ENCODE results near the gene ROBO2. TPM values are rescaled to one million over a fixed set of nuclear protein-coding genes. Genes with fewer than 3 reads are reported as not detected.

The ROBO2 gene
- total RNA-seq, 2 donors from 2014 or later: 0.74 to 0.88 TPM

- Histone ChIP-seq H3K27ac (no peak overlapping the region), H3K36me3 (no peaks in the 10 kb centered on the region), H3K9ac (ENCODE audit: low read depth in 2 of 2, low read length in 2 of 2) (no peak overlapping the region), H3K9me3 (no peaks in the 10 kb centered on the region), H3K27me3 (peaks cover 23% of the 10 kb centered on the region), H3K4me1 (no peaks in the 10 kb centered on the region), H3K4me3 (no peak overlapping the region)
- intact Hi-C loops (cut with DNase I): no loop called here
- no peak for DNase-seq
- TF ChIP-seq CTCF (IDR thresholded peaks at IDR 0.05): no peak
These were observed 2.4 kb downstream of the ROBO2 start for GRCh38 chr3:77042343-77042742.

GRCh38 chr3:77042882-77043281 is 3.0 kb downstream of the ROBO2 start:
- H3K4me1 ChIP-seq: no peaks in the 10 kb centered on the region
- no peak overlapping the region for H3K9ac ChIP-seq (ENCODE audit: low read depth in 2 of 2, low read length in 2 of 2)
- no peak for DNase-seq
- TF ChIP-seq CTCF (IDR thresholded peaks at IDR 0.05): no peak
- intact Hi-C loops (cut with DNase I): no loop called here
- peaks cover 23% of the 10 kb centered on the region for H3K27me3 ChIP-seq
- no peaks in the 10 kb centered on the region for H3K9me3 ChIP-seq
- H3K36me3 ChIP-seq: no peaks in the 10 kb centered on the region
- H3K4me3 ChIP-seq: no peak overlapping the region
- H3K27ac ChIP-seq: no peak overlapping the region

GRCh38 chr3:77045686-77046085 is 5.8 kb downstream of the ROBO2 start:
- Histone ChIP-seq H3K27me3 (peaks cover 3% of the 10 kb centered on the region), H3K4me1 (no peaks in the 10 kb centered on the region), H3K27ac (no peak overlapping the region), H3K9me3 (no peaks in the 10 kb centered on the region), H3K9ac (ENCODE audit: low read depth in 2 of 2, low read length in 2 of 2) (no peak overlapping the region), H3K4me3 (no peak overlapping the region), H3K36me3 (no peaks in the 10 kb centered on the region)
- TF ChIP-seq CTCF (IDR thresholded peaks at IDR 0.05): no peak
- DNase-seq: no peak
- intact Hi-C loops (cut with DNase I): no loop called here

GRCh38 chr3:77048186-77048585 is 8.3 kb downstream of the ROBO2 start:
- Histone ChIP-seq H3K4me1 (no peaks in the 10 kb centered on the region), H3K36me3 (no peaks in the 10 kb centered on the region), H3K4me3 (no peak overlapping the region), H3K27me3 (no peaks in the 10 kb centered on the region), H3K27ac (no peak overlapping the region), H3K9me3 (no peaks in the 10 kb centered on the region), H3K9ac (ENCODE audit: low read depth in 2 of 2, low read length in 2 of 2) (no peak overlapping the region)
- no peak for TF ChIP-seq CTCF (IDR thresholded peaks at IDR 0.05)
- no peak for DNase-seq
- intact Hi-C loops (cut with DNase I): no loop called here

- Histone ChIP-seq H3K27ac (no peak overlapping the region), H3K36me3 (no peaks in the 10 kb centered on the region), H3K9me3 (no peaks in the 10 kb centered on the region), H3K27me3 (no peaks in the 10 kb centered on the region), H3K9ac (ENCODE audit: low read depth in 2 of 2, low read length in 2 of 2) (no peak overlapping the region), H3K4me3 (no peak overlapping the region), H3K4me1 (no peaks in the 10 kb centered on the region)
- no peak for DNase-seq
- intact Hi-C loops (cut with DNase I): no loop called here
- TF ChIP-seq CTCF (IDR thresholded peaks at IDR 0.05): no peak
These were observed 11.7 kb downstream of the ROBO2 start for GRCh38 chr3:77051591-77051990.

- Histone ChIP-seq H3K27me3 (no peaks in the 10 kb centered on the region), H3K27ac (no peak overlapping the region), H3K36me3 (no peaks in the 10 kb centered on the region), H3K9me3 (no peaks in the 10 kb centered on the region), H3K4me3 (no peak overlapping the region), H3K9ac (ENCODE audit: low read depth in 2 of 2, low read length in 2 of 2) (no peak overlapping the region), H3K4me1 (no peaks in the 10 kb centered on the region)
- intact Hi-C loops (cut with DNase I): no loop called here
- DNase-seq: no peak
- TF ChIP-seq CTCF (IDR thresholded peaks at IDR 0.05): no peak
These were observed 12.2 kb downstream of the ROBO2 start for GRCh38 chr3:77052051-77052501.
